Gastroesophageal sphincter (tissue), 3 donors: ENCODE measurements around the gene ADAM29.
"Not testable (repeated sequence)": the region's sequence is repeated elsewhere in the genome, so short reads cannot be mapped to it uniquely, and the experiment has no call there.

Experiments used
- EP300 ChIP-seq: sonication (generic); formaldehyde crosslinking; IDR thresholded peaks from one replicate; pipeline ENCODE4 v1.6.1; 2017; ENCODE audit warnings: antibody characterized with exemption, mild to moderate bottlenecking
- POLR2A ChIP-seq, 2 donors: fragments of 450-650 bp; IDR thresholded peaks; one replicate each; pipeline ENCODE4 v1.6.1; 2017; ENCODE audit warnings: antibody characterized with exemption in 2 of 2, mild to moderate bottlenecking in 2 of 2, moderate library complexity in 1 of 2
- POLR2AphosphoS5 ChIP-seq: sonication (generic); formaldehyde crosslinking; IDR thresholded peaks from one replicate; pipeline ENCODE4 v1.6.1; 2017; ENCODE audit warnings: antibody characterized with exemption
- TF ChIP-seq, protein P1 (sequence below), 4 experiments: fragments of 200-600 bp in 2 of 4; fragments of 450-650 bp in 2 of 4; sonication (generic) in 1 of 4; IDR thresholded peaks; one replicate each; pipeline ENCODE4 v1.5.1; 2017 to 2019; ENCODE audit warnings: antibody characterized with exemption in 4 of 4, mild to moderate bottlenecking in 2 of 4, moderate library complexity in 2 of 4

DNA sequence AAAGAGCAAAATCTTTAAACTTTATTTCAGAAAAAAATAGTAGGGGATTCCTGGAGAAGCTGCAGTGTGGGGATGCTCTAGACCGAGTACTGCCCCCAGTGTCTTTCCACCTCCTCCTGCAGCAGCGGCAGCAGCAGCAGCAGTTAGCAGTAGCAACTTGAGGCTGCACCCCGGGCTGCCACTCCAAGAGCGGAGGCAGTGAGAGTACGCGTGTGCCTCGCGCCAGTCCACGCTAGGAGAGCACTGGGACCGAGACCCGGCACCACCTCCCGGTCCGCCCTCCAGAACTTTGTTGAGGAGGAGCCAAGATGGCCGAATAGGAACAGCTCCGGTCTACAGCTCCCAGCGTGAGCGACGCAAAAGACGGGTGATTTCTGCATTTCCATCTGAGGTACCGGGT is 101.3 kb downstream of the ADAM29 start:
- TF ChIP-seq, protein P1, sequence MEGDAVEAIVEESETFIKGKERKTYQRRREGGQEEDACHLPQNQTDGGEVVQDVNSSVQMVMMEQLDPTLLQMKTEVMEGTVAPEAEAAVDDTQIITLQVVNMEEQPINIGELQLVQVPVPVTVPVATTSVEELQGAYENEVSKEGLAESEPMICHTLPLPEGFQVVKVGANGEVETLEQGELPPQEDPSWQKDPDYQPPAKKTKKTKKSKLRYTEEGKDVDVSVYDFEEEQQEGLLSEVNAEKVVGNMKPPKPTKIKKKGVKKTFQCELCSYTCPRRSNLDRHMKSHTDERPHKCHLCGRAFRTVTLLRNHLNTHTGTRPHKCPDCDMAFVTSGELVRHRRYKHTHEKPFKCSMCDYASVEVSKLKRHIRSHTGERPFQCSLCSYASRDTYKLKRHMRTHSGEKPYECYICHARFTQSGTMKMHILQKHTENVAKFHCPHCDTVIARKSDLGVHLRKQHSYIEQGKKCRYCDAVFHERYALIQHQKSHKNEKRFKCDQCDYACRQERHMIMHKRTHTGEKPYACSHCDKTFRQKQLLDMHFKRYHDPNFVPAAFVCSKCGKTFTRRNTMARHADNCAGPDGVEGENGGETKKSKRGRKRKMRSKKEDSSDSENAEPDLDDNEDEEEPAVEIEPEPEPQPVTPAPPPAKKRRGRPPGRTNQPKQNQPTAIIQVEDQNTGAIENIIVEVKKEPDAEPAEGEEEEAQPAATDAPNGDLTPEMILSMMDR (IDR thresholded peaks at IDR 0.05): not testable (repeated sequence)
- not testable (repeated sequence) for TF ChIP-seq POLR2A (IDR thresholded peaks at IDR 0.05); POLR2AphosphoS5; EP300
